HG02840 (cell line): Measurements from ENCODE around the gene SORCS2.

Experiments
- ATAC-seq: cut with Tn5 transposase; IDR thresholded peaks from one replicate; pipeline ENCODE4 v1.9.1; 2021; ENCODE audit warnings: mild to moderate bottlenecking, moderate library complexity, moderate number of reproducible peaks; ENCODE audit not compliant: unreplicated experiment, low FRiP score

SORCS2 gene

DNA sequence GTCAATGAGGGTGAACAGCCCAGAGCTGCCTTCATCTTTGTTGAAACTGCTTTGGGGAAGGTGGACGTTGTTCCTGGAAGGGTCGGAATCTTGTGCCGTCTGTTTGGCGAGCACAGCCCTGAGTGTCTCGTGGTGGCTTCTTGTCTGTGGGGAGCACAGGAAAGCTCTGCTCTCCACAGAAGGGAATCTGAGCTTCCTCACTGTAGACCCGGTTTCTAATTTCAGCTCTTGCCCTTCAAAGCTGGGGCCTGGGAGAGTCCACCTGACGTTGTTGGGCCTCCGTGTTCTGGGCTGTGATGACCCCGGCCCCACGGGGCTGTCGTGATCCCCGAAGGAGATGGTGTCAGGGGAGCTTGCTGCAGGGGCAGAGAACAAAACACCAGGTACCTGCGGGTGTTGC is 47.5 kb downstream of the SORCS2 start:
- ATAC-seq = no peak

DNA sequence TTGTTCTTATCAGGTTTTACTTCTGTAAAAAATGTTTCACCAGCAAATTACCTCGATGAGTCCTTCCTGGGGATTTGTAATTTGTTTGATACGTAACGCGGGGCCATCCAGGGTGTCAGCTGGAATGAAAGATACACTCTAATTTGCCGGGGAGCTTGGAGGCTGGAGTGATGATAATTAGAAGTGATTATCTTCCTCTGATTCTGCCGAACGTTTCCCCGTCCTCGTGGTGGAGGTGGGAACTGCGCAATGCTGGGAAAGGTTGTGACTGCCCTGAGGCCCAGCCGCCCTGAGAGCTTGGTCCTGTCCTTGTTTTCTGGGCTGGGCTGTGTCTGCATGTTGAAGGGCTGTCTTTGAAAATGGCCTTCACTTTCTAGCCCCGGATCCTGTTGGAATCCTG is 48.0 kb downstream of the SORCS2 start:
- no peak for ATAC-seq

DNA sequence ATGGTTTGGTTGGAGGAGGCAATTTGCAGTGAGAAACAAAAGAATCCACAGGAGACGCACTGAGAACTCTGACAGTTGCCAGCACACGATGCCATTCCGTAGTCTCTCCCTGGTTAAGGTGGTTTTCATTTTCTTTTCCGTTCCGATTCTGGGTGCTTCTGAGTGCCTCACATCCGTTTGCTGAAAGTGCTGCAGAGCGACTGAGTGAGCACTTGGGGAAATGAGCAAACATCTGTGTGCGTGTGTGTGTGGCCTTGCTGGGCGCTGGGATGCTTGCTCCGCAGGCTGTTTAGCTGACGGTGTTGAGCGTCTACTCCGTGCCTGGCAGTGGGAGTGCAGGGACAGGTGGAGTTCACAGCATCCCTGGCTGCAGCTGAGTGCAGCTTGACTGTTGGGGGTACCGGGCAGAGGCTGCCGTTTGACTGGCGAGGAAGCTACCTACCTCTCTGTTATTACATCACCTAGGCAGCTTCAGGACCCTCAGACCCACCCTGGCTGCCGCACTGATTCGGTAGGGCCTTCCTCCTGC is 49.3 kb downstream of the SORCS2 start:
- no peak for ATAC-seq

DNA sequence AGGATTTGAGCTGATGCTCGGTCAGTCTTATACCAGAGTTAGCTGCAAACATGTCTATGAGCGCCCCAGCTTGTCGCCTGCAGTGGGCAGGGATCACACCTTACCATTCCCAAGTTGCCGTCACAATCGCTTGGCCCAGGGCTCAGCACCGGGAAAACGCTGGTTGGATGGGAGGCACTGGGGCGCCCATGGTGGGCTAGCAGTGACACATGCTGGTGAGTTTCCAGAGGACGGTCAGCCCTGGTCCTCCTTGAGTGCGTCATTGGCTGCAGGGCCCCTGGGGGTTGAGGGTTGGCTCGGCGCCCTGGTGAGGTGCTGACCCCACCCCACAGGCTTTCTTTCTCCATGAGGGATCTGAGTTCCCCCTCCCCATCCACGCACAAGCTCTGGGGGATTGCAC is 50.4 kb downstream of the SORCS2 start:
- ATAC-seq = no peak

DNA sequence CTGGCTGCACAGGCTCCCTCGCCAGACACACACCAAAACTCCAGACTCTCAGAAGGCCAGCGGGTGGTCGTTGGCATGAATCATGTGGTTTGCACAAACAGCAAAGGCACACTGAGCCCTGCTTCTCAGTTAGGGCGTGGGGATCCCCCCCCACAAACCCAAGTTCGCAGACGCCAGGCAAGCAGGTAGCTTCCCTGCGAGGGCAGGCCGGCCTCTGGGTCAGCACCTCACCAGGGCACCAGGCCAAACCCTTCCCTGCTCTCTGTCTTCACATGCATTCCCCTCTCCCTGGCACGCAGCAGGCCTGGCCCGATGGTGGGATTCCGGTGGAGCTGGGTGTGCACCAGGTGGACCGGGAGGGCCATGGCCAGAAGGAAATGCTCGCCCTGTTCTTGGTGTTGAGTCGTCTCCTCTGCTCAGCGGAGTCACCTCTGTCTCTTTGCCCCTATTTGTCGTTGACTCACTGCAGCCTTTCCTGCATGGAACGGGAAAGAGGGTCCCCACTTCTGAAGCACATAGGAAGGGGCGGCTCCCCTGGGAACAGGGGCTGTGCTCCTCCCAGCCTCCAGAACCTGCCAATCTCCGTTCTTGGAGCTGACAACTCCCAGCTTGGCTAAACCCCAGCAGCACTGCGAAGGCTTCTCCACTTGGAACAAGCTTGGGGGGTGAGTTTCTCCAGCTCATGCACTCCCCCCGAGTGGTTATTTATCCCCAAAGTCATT is 51.4 kb downstream of the SORCS2 start:
- no peak for ATAC-seq

DNA sequence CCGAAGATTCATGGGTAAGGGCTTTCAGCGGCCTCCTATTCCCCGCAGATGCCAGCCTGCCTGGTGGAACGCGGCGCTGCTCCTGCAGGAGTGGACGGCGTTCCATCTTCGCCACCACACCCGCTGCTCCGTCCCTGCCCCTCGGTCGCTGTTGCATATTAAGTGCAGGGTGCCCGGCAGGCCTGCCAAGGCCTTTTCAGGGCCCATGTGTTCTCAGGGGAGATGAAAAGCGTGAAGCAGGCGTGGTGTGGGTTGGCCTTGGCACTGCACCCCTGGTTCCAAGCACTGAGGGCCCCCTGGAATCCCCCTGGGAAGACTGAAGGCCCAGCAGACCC is 52.0 kb downstream of the SORCS2 start:
- ATAC-seq = no peak

DNA sequence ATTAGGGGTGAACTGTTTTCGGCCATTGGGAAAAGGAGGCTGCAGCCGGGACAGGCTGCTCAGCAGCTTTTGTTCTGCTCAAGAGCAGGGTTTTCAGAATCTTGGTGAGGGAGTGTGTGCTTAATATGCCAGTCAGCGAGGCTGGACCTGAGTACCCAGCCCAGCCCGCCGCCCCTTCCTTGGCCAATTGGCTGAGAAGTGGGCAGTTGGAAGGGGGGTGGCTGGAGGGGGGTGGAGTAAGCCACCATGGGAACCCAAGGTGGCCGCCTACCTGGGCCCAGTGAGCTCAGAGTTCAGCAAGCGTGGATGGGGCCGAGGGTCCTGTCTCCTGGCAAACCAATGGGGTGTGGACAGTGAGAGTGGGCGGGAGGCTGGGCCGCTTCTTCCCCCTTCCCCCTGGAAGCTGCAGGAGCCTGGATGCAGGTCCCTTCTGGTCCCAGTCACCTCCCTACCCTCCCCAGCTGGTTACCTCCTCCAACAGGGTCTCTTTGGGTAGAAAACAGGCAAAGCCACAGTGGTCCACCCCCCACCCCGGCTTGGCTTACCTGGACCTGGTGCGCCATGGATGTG is 52.5 kb downstream of the SORCS2 start:
- no peak for ATAC-seq

DNA sequence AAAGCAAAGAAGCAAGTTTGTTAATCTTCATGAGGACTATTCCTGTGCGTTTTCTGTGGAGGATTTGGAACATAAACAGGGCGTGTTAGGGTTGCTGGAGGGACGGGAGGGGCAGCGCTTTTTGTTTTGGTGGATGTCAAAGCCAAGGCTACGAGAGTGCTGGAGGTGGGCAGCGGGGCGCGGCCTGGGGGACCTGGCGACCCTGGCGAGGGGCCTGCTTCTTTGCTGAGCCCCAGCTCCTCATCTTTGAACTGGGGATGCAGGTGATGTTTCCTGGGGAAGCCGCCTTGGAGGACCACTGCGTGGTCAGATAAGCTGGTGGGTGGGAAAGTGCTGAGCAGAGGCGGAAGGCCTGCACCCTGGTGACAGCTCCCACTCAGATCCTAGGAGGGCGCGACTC is 55.2 kb downstream of the SORCS2 start:
- ATAC-seq = no peak

DNA sequence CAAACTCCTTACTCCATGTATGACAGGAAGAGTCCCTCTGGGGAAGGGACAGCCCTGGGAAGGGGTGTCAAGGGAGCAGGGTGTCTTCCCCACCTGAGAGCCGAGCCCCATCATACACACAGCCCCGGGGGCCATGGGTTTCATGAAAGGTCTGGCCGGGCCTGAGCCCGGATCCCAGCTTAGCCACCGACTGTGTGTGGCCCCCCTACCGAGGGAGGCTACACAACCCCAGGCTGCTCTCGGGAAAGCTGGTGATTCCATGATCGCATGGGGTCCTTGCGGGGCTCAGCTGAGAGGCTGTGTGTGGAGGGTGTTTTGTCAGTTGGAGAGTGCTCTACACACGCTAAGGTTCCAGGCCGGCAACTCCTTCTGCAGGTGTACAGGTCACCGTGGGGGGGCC is 55.6 kb downstream of the SORCS2 start:
- no peak for ATAC-seq

DNA sequence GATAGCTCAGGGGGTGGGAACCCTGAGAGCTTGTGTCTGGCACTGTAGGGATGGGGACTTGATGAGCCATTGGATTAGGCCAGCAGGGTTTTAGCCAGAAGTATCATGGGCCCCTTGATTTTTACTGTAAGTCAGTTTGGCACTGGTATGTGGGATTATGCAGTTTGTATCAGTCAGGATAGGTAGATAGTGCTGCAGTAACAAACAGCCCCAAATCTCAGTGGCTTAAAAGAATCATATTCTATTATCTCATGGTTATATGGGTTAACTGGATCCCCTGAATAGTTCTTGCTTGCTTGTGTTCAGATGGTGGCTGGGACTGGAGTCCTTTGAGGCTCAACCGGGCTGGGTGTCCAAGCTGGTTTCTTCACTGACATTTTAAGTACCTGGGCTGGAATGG is 56.5 kb downstream of the SORCS2 start:
- no peak for ATAC-seq

DNA sequence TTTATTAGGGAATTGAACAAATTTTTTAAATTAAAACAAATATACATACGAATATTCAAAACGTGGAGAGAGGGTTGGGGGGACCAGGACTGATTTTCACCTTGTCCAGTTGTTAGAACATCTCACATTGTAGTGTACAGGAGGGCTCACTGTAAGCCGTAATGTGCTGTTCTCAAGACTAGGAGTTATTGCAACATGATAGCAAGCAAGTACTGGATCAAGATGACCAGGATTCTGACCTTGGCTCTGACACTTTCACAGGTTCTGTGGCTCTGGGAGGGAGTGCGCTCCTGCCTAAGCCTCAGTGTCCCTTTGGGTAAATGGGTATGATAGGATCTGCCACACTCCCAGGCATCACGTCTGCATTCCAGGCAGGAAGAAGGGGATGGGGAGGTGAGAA is 59.0 kb downstream of the SORCS2 start:
- no peak for ATAC-seq

DNA sequence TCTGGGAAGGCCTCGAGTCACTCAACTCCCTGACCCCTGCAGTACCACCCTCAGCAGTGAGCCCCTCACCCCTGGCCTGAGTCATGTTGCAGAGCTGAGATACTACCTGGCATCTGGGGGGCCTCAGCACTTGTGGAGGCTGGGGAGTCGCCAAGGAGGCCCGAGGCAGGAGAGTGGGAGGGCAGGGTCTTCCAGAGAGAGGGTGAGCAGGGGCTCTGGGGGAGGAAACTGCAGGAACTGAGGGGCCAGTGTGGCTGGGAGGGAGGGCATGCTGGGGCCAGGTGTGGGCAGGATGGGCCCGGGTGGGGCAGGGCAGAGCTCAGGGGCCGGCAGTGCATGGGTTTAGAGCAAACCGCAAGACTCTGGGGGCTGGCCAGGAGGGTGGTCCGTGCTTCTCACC is 59.7 kb downstream of the SORCS2 start:
- no peak for ATAC-seq

DNA sequence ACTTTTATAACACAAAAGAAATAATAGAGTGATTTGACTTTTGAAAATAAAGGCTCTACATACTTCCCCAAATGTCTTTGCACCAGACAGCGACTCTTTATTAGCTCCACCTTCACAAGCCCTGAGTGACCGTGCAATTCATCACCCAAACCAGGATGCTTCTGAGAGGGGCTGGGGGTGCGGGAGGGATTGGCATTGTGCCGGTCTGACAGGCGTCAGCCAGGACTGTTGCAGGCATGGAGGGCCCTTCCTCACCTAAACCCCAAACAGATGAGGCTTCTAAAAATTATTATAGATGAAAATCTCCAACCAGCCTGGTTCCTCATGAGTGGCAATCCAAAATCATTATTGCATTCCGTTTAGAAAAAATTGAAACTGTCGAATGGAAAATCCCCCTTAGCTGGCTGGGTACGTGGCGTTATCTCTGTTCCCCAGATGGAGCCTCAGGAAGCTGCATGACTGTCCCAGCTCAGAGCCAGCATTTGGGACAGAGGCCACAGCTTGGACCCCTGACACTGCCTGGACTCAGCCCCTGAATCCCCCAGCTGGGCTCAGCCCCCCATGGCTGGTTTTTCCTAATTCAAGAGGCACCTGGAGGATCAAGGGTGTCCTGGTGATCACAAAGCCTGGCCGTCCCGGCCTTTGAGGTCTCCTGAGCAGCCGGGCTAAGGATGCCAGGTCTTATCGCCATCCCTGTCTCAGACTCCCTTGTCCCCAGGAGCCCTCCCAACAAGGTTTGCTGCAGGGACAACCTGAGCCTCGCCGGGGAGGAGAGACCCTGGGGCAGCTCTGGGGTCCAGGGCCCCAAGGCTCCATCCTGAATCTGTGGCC is 60.4 kb downstream of the SORCS2 start:
- no peak for ATAC-seq

DNA sequence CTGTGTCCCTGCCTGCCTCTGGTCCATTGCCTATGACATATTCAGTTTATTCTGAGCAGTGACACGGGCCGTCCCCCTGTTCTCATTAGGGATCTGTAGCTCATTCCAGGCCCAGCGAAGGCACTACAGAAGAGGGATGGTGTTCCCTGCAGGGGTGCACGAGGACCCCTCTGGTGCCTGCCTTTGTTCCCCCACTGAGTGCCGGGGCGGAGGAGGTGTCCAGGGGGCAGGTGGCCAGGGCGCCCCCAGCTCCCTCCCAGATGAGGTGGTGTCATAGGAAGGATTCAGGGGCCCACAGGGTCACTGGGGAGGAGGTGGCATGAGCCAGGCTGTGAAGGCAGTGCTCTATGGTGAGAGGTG is 61.0 kb downstream of the SORCS2 start:
- ATAC-seq = no peak

DNA sequence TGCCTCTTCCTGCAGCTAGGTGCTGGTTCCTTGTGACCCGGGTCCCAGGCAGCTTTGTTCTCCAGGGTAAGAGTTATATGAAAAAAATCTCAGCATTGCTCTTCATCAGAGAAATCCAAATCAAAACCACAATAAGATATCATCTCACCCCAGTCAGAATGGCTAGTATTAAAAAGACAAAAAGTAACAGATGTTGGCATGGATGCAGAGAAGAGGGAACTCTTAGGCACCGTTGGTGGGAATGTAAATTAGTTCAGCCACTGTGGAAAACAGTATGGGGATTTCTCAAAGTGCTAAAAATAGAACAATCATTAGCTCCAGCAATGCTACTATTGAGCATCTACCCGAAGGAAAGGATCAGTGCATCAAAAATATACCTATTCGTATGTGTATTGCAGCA is 61.5 kb downstream of the SORCS2 start:
- ATAC-seq = no peak

DNA sequence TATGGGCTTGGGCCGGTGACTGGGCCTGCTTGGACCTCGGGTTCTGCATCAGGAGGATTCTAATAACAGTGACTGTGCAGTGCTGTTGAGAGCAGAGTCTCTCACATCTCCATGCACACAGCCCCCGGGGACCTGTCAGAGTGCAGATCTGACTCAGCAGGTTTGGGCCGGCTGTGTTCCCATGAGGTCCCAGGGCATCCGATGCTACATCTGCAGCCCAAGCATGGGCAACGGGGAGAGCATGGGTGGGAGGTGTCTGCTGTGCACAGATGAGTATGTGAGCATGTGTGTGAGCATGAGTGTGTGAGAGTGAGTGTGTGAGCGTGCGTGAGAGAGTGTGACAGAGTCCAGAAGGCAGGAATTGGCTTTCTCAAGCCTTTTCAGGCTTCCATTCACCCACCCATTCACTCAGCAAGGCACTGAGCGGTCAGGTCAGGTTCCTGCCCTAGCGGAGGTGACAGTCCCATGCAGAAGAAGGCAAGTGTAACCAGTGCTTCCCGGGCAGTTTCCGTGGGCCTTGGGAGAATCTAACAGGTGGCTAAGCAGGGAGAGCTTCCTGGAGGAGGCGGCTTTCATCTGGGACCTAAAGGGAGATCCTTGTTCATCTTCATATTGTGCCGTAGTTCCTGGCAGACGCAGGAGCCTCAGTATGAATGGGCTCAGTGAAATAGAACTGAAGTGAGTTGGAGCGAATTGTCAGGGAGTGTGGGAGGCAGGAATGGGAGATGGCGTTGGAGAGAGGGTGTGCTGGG is 62.6 kb downstream of the SORCS2 start:
- ATAC-seq = peak; percentile 76

DNA sequence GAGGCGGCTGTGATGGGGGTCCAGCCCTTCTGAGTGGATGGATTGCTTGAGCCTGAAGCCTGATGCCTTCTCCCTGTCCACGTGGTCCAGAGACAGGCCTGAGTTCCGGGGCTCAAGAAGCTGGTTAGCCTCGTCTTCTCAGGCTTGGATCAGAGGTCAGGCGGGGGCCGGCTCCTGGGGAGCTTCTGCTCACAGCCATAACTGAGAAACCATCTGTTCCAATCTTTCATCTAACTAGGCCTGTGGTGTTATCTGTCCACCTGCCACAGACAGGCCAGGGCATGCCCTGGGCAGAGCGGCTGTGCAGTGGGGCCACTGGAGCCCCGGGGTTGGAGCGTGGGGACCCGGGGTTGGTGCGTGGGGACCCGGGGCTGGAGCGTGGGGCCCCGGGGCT is 63.1 kb downstream of the SORCS2 start:
- ATAC-seq = no peak

DNA sequence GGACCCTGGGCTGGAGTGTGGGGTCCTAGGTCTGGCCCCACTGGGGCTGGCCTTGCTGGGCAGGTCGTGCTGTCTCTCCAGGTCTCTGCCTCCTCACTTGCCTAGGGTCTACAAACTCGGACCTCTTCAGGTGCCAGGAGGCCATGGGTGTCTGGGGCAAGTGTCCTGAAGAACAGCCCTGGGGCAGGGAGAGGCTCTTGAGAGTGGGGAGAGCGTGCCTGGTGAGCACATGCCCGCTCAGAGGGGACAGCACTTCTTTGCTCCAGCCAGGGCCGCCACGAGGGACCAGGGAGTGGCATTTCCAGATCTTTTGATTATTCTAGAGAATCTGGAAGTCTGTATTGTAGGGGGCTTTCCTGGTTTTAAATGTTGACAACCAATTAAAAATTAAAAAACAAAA is 63.7 kb downstream of the SORCS2 start:
- no peak for ATAC-seq

DNA sequence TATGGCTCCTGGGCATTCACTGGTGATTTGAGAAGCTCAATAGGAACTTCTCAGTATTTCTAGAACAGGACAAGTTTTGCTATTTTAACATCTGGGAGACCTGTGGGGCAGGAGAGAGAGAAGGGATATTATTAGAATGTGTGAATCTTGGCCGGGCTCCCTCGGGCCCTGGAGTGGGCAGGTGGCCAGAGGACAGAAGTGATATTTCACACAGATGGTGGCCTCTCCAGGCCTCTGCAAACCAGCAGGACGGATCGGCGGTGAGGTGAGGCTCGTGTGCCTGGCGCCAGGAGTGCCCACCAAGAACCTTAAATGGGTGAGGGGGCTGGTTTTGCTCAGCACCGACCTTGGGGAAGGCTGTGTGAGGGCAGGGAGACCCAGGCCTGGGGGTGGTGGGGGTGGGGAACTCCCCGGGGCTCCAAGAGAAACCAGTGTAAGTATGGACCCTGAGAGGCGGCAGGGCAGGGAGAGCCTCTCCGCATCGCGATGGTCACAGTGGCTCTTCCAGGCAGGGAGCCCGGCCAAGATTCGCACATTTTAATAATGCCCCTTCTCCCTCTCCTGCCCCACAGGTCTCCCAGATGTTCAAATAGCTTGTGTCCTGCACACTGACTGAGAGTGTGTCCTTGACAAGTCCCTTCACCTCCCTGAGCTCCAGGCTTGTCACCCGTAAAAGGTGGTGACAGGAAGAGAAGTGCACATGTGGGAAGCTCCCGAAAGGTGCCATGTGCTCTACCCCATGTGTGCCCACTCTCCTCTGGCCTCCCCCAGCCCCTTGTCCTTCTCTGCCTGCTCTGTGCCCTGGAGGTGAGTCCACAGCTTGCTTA is 64.9 kb downstream of the SORCS2 start:
- no peak for ATAC-seq

DNA sequence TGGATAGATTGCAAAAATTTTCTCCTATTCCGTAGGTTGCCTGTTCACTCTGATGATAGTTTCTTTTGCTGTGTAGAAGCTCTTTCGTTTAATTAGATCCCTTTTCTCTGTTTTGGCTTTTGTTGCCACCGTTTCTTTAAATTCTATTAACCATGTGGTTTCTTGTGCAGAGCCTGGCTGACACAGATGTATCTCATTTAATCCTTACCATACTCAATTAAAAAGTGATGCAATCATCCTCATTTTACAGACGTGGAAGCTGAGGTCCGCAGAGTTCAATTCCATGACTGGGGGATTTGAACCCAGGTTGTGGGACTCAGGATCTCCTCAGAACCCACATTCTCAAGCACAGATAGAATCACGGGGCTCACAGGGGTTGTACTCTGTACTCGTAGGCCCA is 66.7 kb downstream of the SORCS2 start:
- ATAC-seq = no peak
